AG04449 (cell line): ENCODE results near the gene ERCC4.

ENCODE experiments used
- CTCF ChIA-PET: fragments of 350-600 bp; formaldehyde crosslinking; extraction: SDS; loops from one replicate; lab custom pipeline; 2021; ENCODE audit warnings: antibody characterized with exemption; lab: Yijun Ruan, JAX
- POLR2A ChIA-PET: fragments of 400-600, 350-600 bp; formaldehyde crosslinking; extraction: SDS; loops from one replicate; lab custom pipeline; 2020; ENCODE audit warnings: antibody characterized with exemption, inconsistent platforms; lab: Yijun Ruan, JAX
- DNase-seq: peaks from one replicate; pipeline ENCODE4 v3.0.0-alpha.2; 2010; ENCODE audit warnings: low read depth, low spot score
- H3K4me3 ChIP-seq: 2 replicates; pipeline ENCODE4 v1.5.1; 2011; ENCODE audit warnings: low read depth, mild to moderate bottlenecking, control low read depth, low read length
- TF ChIP-seq, protein P1 (sequence below): IDR thresholded peaks from one replicate; pipeline ENCODE4 v1.5.1; 2011; ENCODE audit warnings: mild to moderate bottlenecking, moderate library complexity, low read length, control low read depth, inconsistent platforms; ENCODE audit not compliant: insufficient read depth; ENCODE audit errors: missing control alignments

Gene ERCC4

DNA sequence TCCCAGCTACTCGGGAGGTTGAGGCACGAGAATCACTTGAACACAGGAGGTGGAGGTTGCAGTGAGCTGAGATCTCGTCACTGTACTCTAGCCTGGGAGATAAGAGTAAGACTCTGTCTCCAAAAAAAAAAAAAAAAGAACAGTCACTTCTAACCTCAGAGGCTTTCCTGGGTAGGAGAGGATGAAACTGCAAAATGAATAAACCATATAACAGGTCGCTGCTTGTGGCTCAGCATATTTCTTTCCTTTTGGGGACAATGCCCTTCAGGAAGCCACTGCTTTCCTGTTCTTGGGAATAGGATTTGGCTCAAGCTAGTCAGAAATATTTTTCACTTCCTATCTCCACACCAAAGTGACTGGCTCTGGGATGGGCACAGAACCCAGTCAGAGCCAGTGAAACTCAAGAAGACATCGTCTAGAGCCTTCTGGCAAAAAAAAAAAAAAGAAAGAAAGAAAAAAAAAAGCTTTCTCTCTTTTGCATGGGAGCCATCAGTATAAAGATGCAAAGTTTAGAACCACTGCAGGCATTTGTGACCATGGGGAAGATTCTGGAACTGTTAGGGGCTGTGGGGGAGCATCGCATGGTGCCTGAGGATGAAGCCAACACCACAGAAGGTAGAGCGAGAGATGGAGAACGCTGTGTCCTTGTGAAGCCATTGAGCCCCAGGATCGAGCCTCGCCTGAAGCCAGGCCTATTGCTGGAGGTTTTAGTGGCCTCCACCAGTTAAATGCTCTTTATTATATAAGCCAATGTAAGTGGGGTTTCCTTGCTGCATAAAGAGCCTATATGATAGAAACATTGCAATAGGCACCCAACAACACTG lies 79.3 kb downstream of the ERCC4 start:
- DNase-seq = no peak
- ChIA-PET CTCF (no interaction called here), POLR2A (no interaction called here)
- H3K4me3 ChIP-seq = no peak overlapping the region
- TF ChIP-seq, protein P1, sequence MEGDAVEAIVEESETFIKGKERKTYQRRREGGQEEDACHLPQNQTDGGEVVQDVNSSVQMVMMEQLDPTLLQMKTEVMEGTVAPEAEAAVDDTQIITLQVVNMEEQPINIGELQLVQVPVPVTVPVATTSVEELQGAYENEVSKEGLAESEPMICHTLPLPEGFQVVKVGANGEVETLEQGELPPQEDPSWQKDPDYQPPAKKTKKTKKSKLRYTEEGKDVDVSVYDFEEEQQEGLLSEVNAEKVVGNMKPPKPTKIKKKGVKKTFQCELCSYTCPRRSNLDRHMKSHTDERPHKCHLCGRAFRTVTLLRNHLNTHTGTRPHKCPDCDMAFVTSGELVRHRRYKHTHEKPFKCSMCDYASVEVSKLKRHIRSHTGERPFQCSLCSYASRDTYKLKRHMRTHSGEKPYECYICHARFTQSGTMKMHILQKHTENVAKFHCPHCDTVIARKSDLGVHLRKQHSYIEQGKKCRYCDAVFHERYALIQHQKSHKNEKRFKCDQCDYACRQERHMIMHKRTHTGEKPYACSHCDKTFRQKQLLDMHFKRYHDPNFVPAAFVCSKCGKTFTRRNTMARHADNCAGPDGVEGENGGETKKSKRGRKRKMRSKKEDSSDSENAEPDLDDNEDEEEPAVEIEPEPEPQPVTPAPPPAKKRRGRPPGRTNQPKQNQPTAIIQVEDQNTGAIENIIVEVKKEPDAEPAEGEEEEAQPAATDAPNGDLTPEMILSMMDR = no peak

DNA sequence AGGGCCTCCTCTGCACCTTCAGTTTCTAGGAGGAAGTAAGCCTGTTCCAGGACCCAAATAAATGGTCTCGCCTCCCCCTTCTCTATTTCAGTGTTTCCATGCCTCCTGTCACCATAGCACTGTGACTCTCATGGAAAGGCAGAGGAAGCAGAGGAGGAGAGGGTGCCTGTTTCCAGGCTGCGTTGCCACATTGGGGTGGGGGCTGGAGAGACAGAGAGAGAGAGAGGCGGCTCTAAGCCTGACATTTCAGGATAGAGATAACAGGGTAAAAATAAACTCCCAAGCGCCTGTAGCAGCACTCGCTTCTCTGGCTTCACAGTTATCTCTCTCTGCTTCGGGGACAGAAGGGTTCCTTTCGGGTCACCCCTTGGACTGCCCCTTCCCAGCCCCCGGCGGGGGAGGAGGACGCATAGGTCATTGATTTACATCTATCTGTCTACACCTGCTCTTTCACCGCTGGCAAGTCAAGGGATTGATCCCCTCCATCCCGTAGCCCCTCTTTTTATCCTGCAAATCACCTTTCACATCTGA lies 80.0 kb downstream of the ERCC4 start:
- no peak overlapping the region for H3K4me3 ChIP-seq
- ChIA-PET CTCF (no interaction called here), POLR2A (no interaction called here)
- TF ChIP-seq, protein P1 = no peak
- no peak for DNase-seq

GRCh38 chr16:14001521-14001920 lies 81.6 kb downstream of the ERCC4 start:
- ChIA-PET POLR2A (no interaction called here), CTCF (interaction anchor here (1.1 kb wide), 1 partner anchor 80 kb away, joined by 3 read pairs; no protein-coding TSS in a partner anchor)
- DNase-seq = no peak
- H3K4me3 ChIP-seq = no peak overlapping the region
- TF ChIP-seq, protein P1 = no peak
